ENCODE results near the gene SLC40A1.

GRCh38 chr2:189614585-189614984 lies 34.0 kb upstream of the SLC40A1 start:
- TF ChIP-seq TAF1 (IDR thresholded peaks at IDR 0.05; ENCODE audit: borderline replicate concordance, low read depth, low read length) = no peak
- TF ChIP-seq POLR2A (IDR thresholded peaks at IDR 0.05; ENCODE audit: low read depth, low read length) = no peak
- TF ChIP-seq POLR2AphosphoS5 (IDR thresholded peaks at IDR 0.05; ENCODE audit: low read depth, low read length) = no peak
